GM19455 (cell line): Measurements from ENCODE around the gene ZNF362.
"Not testable (repeated sequence)": the region's sequence is repeated elsewhere in the genome, so short reads cannot be mapped to it uniquely, and the experiment has no call there.

ENCODE experiments used
- ATAC-seq: cut with Tn5 transposase; IDR thresholded peaks from one replicate; pipeline ENCODE4 v1.9.1; 2021; ENCODE audit not compliant: unreplicated experiment

The ZNF362 gene

GRCh38 chr1:33282791-33283190 lies 26.5 kb downstream of the ZNF362 start:
- no peak for ATAC-seq

GRCh38 chr1:33284049-33284448 lies 27.8 kb downstream of the ZNF362 start:
- no peak for ATAC-seq

- no peak for ATAC-seq
These were observed 30.3 kb downstream of the ZNF362 start for GRCh38 chr1:33286451-33287185.

- no peak for ATAC-seq
These were observed 31.0 kb downstream of the ZNF362 start for GRCh38 chr1:33287317-33287716.

GRCh38 chr1:33288976-33289857 lies 32.9 kb downstream of the ZNF362 start:
- ATAC-seq = no peak

- ATAC-seq = no peak
These were observed 33.5 kb downstream of the ZNF362 start for GRCh38 chr1:33289858-33290154.

- not testable (repeated sequence) for ATAC-seq
These were observed 34.3 kb downstream of the ZNF362 start for GRCh38 chr1:33290615-33291014.

GRCh38 chr1:33292726-33293340 lies 36.5 kb downstream of the ZNF362 start:
- ATAC-seq = no peak

- ATAC-seq = no peak
These were observed 38.0 kb downstream of the ZNF362 start for GRCh38 chr1:33294071-33295010.

GRCh38 chr1:33295023-33295422 lies 38.7 kb downstream of the ZNF362 start:
- ATAC-seq = peak; percentile 17

GRCh38 chr1:33295450-33296081 lies 39.3 kb downstream of the ZNF362 start:
- peak; percentile 64 for ATAC-seq

- no peak for ATAC-seq
These were observed 39.8 kb downstream of the ZNF362 start for GRCh38 chr1:33296082-33296458.

- ATAC-seq = no peak
These were observed 40.5 kb downstream of the ZNF362 start for GRCh38 chr1:33296824-33297223.

- ATAC-seq = no peak
These were observed 41.8 kb downstream of the ZNF362 start for GRCh38 chr1:33297911-33298622.

GRCh38 chr1:33298623-33299277 lies 42.5 kb downstream of the ZNF362 start:
- ATAC-seq = no peak

- no peak for ATAC-seq
These were observed 43.3 kb downstream of the ZNF362 start for GRCh38 chr1:33299461-33300155.

GRCh38 chr1:33300673-33301072 lies 44.4 kb downstream of the ZNF362 start:
- no peak for ATAC-seq

- no peak for ATAC-seq
These were observed 45.1 kb downstream of the ZNF362 start for GRCh38 chr1:33301273-33301984.
